ENCODE measurements around the gene CPEB1.
"Not testable (repeated sequence)": the region's sequence is repeated elsewhere in the genome, so short reads cannot be mapped to it uniquely, and the experiment has no call there.

The CPEB1 gene

DNA sequence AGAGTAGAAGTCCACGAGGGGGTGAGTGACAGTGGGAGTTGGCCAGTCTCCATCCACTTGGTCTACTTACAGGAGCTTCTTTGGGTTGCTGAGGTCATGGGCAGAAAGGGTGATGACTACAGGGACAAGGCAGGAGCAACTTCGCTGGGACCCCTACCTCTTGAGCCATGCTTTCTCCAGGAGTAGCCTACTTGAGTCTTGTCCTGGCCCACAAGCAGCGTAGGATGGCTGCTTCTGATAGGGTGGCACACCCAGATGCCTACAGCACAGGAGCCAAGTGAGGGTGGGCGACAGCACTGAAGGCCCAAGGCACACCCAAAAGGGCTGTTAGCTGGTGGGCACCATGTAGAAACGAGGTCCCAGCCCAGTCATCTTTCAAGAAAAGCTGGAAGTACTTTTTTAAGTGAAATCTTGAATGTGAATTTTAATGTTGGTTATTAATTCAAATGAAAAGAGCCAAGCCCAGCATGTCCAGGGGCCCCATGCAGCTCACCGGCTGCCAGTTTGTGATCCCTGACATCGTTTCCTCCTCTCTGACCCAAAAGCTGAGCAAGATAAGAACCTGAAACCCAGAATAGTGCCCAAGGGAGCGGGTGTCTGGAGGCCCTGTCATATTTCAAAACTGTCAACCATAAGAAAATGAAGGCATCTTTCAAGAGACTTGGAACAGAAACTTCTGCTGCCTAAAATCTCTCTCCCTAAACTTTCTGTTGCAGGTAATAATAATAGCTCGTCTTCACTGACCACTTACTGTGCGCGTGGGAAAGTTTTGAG is 2.2 kb upstream of the CPEB1 start:
- DNase-seq (ENCODE audit: low spot score): no peak

DNA sequence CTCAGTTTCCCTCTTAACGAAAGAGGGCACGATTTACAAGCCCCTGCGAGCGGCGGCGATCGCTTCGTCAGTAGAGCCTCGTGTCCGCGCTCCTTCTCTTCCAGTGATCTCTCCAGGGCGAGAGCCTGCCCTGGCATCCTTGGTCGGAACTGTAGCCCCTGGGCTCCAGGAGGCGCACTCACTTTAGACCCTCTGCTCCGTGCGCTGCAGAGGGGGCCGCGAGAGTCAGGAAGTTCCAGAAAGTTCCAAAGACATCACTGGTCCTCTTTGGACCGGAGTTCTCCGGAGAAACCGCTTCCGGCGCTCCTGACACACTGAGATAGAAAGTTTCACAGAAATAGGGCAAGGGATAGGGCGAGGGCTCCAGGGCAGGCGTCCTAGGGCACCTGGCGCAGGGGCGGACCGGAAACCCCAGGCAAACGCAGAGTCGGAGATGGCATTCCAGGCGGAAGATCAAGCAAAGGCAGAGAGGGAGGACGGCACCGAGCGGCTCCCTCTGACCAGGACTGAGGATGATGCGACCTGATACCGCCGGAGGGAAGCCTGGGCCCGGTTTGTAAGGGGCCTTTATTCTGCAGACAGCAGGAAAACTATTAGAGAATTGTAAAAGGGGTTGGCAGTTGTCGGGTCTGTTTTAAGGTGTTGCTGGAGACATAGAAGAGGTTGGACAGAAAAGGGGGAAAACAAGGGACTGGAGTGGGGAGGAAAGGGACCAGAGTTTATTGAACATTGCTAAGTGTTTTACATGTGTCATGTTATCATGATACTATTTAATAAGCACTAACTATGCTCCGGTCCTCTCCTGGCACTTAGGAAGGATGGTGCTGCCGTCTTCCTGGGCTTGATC is 1.3 kb upstream of the CPEB1 start:
- DNase-seq (ENCODE audit: low spot score): no peak

DNA sequence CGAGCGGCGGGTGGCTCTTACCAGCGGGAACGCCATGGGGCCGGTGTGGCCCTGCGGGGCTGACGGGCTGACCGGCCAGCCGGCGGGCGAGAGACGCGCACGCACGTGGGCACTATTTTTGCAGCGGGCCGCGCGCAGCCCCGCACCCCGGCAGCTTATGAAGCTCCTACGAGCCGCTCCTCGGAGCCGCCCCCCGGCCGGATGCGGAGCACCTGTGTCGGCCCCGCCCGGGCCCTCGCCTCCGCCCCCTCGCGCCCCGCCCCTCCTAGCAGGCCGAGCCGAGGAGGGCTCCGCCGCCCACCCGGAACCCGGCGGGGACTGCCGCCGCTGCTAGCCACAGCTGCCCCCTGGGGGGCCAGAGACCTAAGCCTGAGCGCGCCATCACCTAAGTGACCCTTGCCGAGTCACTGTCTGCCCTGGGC is 683 bp upstream of the CPEB1 start:
- no peak for DNase-seq (ENCODE audit: low spot score)

DNA sequence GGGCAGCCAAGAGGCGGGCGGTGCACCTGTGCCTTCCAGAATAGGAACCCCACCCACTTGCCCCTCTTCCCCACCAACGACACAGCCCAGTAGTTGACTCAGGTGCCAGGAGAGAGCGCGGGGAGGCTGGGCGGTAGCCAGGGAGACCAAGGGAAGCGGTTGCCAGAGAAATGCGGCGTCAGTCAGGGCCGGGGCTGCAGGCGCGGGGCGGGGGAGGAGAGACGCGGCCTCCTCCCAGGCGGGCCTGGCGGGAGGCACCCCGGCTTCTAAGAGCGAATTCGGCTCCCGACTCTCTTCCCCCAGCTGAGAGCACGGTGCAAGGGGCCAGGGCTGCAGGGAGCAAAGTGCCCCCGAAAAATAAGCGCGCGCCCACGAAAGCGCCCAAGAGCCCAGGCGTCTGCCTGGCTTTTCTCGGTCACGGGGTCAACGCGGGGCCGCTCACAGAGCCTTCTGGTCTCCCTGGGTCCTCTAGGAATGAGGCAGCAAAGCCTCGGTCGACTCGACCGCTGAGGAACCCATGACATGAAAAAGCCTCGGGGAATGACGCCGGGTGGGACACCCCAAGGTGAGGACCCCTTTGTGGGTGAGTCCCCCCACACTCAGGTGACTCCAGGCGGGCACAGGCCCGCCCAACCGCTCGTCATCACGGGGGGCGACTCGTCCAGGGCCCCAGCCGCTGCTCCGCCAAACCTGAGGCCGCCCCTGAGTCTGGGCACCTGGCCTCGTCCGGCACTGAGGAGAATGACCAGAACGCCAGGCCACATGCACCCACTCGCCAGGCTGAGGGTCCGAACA is 716 bp downstream of the CPEB1 start:
- DNase-seq (ENCODE audit: low spot score): no peak

DNA sequence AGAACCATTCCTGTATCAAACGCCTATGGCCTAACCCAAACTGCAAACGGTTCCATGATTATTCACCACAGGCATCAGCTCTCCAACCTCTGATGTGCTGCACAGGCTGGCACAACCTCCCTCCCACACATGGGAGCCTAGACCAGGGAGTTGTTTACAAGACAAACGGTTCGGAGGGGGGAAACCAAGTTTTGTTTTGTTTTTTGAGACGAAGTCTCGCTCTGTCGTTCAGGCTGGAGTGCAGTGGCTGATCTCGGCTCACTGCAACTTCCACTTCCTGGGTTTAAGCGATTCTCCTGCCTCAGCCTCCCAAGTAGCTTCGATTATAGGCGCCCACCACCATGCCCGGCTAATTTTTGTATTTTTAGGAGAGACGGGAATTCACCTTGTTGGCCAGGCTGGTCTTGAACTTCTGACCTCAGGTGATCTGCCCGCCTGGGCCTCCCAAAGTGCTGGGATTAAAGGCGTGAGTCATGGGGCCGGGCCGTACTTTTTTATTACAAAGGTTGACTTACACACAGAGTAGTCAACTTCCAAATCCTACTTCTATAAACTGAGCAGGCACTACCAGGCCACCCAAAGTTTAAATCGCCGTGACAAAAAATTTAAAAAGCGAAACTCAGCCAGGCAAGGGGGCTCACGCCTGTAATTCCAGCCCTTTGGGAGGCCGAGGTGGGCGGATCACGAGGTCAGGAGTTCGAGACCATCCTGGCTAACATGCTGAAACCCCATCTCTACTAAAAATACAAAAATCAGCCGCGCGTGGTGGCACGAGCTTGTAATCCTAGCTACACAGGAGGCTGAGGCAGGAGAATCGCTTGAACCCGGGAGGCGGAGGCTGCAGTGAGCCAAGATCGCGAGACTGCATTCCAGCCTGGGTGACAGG is 2.0 kb downstream of the CPEB1 start:
- DNase-seq (ENCODE audit: low spot score): not testable (repeated sequence)

DNA sequence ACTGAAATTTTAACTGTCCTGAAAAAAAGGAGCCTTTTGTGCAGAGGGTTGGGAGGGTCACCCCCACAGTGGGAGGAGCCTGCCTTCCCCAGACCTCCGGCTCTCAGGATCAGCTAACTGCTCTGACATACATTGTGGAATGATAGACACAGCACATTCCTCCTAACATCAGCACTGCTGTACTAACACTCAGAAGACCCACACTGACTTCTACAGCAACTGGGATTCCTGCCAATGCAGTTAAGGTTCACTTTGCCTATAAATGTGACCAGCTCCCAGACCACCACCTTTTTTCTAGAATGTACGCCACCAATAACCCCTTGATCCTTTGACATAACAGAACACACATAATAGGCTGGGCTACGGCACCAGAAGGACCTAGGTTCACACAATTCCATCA is 3.2 kb downstream of the CPEB1 start:
- DNase-seq (ENCODE audit: low spot score): no peak

DNA sequence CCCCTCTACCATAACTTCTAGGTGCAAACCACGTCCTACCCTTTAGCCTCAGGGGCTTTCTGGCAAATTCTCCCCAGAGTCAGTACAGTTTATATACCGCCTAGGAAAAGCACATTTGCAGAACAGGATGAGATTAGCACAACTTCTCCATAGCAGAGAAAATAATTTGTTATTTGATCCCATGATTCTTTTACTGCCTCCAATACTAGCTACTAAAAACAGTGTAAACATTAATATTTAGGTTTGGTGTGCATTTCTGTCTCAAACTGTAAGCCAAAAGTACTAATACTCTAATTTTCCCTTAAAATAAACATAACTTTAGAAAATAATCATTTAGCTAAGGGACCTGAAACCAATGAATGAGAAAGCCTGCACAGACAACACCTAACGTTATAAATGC is 4.5 kb downstream of the CPEB1 start:
- DNase-seq (ENCODE audit: low spot score): no peak

DNA sequence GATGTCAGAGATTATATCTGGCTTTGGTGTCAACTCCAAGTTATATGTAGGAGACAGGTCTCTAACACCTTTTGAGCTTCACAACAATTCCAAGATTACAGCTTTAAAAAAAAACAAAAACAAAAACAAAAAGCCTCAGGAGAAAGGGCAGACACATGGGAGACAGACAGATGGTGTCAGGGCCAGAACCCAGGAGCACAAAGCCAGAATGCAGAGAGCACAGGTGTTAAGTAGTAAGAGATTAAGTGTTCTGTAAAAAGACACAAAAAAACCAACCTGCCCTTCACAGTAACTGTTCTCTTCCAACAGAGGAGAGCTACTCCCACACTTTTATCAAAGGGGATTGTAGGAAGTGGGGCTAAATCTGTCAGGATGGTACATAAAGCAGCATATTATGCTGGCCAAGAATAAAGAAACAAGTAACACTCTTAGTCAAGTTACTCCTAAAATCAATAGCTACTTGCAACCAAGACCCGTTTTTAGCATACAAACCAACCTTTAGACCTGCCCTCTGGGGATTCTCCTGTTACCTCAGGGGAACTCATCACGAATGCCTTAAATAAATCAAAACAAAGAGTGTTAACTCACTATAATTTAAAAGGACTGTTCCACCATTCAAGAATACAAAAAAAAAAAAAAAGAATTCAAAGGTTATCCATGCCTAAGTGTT is 5.9 kb downstream of the CPEB1 start:
- no peak for DNase-seq (ENCODE audit: low spot score)

DNA sequence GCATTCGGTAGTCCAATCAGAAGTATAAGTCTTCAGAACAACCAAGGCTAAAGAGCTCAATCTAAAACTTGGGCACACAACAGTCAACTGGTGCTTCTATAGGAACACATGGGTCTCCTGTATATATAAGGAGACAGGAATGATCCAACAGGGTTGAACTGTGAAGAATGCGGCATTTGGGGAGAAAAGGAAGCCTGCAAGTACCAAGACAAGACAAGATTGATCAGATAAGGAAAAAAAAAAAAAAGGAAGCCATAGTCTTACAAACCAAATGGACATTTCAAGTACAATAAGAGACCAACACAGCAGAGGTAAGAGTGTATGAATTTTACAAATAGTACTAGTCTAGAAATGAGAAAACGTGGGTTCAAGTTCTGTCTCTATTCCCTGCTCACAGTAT is 6.5 kb downstream of the CPEB1 start:
- DNase-seq (ENCODE audit: low spot score): no peak

DNA sequence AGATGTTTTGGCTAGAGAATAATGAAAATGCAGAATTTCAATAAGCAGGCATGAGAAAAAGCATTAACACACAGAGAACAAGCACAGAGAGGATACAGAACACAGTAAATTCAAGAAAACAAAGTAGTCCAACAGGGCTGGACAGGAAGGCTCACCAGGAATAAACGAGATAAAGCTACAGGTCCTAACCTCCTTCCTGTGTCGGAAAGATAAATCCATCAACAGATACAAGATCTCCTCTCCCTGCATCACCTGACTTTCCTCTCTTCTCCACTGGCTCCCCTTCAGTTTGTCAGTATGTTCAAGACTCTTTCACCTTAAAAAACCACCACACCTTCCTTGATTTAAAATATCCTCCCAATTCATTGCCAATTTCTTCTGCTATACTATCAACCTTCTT is 11.4 kb downstream of the CPEB1 start:
- no peak for DNase-seq (ENCODE audit: low spot score)

DNA sequence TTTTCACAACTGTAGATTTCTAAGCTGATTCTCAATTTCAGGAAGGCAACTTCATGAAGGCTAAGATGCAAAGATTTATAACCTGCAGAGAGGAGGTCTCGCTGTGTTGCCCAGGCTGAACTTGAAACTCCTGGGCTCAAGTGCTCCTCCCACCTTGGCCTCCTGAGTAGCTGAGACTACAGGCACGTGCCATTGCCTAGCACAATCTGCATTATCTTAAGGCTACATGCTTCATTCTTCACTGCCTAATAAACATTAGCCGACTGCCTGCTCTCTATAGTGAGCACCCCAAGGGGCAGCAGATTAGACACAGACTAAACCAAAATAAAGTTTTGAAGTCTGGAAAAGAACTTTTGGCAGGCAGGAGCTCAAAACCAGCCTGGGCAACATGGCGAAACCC is 17.1 kb downstream of the CPEB1 start:
- no peak for DNase-seq (ENCODE audit: low spot score)

DNA sequence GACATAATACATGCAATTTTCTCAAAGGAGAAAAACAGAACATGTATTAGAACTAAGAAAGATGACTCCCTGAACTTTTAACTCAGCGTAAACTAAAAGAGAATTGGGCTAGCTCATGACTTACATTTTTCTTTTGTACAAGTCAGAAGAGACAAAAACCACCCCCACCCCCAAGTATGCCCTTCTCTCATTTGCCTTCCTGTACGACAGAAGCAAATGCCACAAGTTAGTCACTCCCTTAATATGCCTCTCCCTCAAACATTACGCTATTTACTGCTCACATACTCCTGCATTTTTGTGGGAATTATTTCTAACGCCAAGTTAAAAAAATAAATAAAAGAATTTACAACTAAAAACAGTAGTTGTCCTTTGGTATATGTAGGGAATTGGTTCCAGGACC is 22.0 kb downstream of the CPEB1 start:
- no peak for DNase-seq (ENCODE audit: low spot score)

DNA sequence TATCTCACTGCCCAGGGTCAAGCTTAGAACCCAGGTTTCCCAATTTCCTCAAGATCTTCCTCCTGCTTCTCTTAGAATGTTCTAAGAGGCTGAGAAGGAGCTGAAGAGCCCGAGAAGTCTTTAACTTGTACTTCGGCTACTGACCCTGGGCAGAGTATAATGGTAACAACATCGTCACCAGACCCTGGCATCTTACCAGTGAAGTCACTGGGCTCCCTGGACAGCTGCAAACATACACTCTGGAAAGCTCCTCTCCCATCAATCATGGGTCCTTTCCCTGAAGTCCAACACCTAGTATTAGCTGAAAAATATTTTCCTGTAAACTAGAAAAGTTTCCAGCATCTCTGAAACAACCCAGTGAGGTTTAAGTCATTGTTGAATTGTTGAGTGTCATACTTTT is 22.7 kb downstream of the CPEB1 start:
- DNase-seq (ENCODE audit: low spot score): no peak

DNA sequence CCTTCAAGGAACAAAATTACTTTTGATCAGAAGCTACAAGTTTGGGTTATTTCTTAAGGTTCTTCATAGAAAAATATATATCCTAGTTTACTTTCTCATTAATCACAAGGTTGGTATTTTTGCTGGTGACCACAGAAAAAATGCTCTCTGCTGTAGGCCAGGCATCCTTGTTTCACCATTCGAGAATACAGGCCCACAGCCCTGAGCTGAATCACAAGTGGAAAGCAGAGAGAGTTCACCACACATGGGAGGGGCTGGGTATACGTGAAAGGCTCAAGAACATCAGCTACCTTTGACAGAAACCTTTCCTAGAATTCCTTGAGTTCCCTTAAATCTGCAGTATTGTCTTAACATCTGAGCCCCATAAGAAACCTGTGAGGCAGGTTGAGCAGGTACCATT is 23.2 kb downstream of the CPEB1 start:
- DNase-seq (ENCODE audit: low spot score): peak; percentile 26

DNA sequence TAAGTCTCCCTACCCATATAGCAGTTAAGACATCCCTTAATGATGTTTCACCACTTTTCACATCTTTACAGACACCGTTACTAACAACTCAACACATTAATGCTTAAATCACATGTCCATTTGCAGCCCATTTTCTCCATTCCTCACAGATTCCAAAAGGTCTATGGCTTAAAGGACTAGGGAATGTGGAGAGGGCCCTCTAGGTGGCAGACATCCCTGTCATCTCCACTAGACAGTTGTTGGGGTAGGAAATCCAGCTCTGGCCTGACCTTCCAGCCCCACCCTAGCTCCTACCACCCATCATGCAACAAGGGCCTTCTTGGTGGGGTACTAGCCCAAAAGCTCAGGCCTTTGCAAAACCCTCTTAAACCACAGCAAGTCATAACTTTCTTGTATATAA is 25.2 kb downstream of the CPEB1 start:
- DNase-seq (ENCODE audit: low spot score): no peak

DNA sequence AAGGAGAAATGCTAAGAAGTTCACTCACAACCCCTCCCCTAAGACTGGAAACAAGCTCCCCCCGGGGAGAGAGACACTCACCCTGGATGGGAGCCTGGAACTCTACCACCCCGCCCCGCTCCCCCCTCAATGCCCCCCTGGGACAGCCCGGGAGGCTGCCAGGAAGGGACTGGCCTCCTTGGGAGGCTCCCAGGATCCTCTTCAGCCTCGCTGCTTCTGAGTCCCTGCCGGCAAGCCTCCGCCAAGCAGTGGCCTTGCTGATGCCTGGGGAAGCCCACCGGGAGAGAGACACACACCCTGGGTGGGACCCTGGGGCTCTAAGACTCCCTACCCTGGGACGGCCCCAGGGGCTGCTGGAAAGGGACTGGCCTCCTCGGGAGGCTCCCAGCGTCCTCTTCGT is 33.4 kb downstream of the CPEB1 start:
- DNase-seq (ENCODE audit: low spot score): no peak

DNA sequence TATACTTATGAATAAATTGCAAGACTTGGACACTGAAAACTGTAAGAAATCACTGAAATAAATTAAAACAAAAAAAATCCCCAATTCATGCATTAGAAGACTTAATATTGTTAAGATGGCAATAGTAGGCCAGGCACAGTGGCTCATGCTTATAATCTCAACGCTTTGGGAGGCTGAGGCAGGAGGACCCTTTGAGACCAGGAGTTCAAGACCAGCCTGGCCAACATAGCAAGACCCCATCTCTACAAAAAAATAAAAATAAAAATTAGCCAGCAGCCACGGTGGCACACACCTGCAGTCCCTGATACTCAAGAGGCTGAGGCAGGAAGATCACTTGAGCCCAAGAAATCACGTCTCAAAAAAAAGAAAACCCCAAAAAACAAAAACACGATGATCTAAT is 35.8 kb downstream of the CPEB1 start:
- no peak for DNase-seq (ENCODE audit: low spot score)

DNA sequence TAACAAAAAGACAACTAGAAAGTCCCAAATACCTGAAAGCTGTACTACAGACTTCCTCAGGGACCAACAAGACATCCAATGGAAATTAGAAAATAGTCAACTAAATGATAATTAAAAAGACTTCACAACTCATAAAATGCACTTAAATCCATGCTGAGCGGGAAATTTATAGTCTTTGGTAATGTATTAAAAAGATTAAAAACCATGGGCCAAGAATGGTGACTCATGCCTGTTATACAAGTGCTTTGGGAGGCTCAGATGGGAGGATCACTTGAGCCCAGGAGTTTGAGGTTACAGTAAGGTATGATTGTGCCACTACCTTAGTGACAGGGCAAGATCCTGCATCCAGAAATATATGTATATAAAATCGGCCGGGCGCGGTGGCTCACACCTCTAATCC is 45.0 kb downstream of the CPEB1 start:
- DNase-seq (ENCODE audit: low spot score): no peak

DNA sequence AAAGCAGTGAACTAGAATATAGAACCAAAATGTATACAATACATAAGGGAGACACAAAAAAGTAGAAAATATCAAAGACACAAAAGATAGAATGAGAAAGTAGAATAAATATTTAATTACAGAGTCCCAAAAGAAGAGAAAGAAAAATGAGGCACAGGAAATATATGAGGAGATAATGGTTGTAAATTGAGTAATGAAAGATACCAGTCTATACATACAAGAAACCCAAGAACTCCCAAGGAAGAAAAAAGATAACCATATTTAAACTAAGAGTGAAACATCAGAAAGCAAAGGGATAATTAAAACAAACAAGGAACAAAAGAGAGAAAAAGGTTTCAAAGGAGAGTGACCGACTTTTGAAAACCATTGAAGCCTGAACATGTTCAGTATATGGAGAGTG is 47.3 kb downstream of the CPEB1 start:
- no peak for DNase-seq (ENCODE audit: low spot score)

DNA sequence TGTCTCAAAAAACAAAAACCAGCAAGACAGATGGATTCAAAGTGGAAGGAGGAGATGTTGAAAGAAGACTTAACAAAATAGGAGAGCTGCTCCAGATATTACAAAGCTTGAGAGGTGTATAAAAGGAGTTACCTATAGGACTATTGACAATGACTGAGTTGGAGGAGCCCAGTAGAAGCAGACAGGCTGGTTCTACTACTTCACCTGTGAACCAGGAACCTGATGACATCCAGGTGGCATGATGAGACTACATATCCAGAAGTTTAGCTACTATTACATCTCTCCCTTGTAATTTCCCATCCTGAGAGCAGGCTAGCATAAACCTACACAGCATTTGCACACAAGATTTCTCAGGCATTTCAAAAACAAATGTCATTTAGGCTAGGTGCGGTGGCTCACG is 49.3 kb downstream of the CPEB1 start:
- DNase-seq (ENCODE audit: low spot score): no peak

DNA sequence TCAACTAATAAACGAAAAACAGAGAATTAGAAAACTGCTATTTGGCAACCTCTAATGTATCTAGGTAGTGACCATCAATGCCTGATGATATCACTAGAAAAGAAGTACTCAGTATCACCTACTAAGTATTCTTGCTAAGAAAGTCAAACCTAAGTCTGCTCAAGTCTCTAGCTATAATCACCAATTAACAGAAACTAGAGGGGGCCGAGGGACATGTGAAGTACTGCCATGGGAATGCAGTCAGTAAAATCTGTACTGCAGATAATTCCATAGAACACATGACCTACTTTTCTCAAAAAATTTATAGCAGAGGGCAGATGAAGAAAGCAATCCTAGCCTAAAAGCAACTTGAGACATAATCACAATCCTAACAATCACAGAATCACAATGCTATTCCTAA is 51.4 kb downstream of the CPEB1 start:
- no peak for DNase-seq (ENCODE audit: low spot score)

Data from GM03348 (cell line).